HEK293T (cell line): ENCODE measurements around the gene IRF7.

ENCODE experiments used
- CTCF ChIA-PET: fragments of 350-600 bp; formaldehyde crosslinking; extraction: SDS; loops from one replicate; lab custom pipeline; 2021; ENCODE audit warnings: antibody characterized with exemption, inconsistent platforms; lab: Yijun Ruan, JAX
- POLR2A ChIA-PET: fragments of 350-600 bp; formaldehyde crosslinking; extraction: SDS; loops from one replicate; lab custom pipeline; 2020; ENCODE audit warnings: antibody characterized with exemption, inconsistent platforms; lab: Yijun Ruan, JAX
- DNase-seq: peaks from one replicate; pipeline ENCODE4 v3.0.0; 2012; ENCODE audit warnings: mixed read lengths; ENCODE audit errors: extremely low spot score
- ARNT ChIP-seq: fragments of 450-650 bp; IDR thresholded peaks from 2 replicates; pipeline ENCODE4 v1.6.1; 2017; ENCODE audit warnings: mild to moderate bottlenecking
- BHLHE40 ChIP-seq: fragments of 450-650 bp; IDR thresholded peaks from 2 replicates; pipeline ENCODE4 v1.6.1; 2016; ENCODE audit warnings: mild to moderate bottlenecking, moderate library complexity, borderline replicate concordance
- CTBP1 ChIP-seq: fragments of 450-650 bp; IDR thresholded peaks from 2 replicates; pipeline ENCODE4 v1.6.1; 2016; ENCODE audit warnings: borderline replicate concordance
- ELF4 ChIP-seq: fragments of 450-650 bp; IDR thresholded peaks from 2 replicates; pipeline ENCODE4 v1.6.1; 2017; ENCODE audit warnings: antibody characterized with exemption
- FOXA1 ChIP-seq: fragments of 450-650 bp; IDR thresholded peaks from 2 replicates; pipeline ENCODE4 v1.6.1; 2016; ENCODE audit warnings: mild to moderate bottlenecking
- FOXK2 ChIP-seq: fragments of 450-650 bp; IDR thresholded peaks from 2 replicates; pipeline ENCODE4 v1.6.1; 2016; ENCODE audit warnings: mild to moderate bottlenecking
- FOXM1 ChIP-seq: fragments of 450-650 bp; IDR thresholded peaks from 2 replicates; pipeline ENCODE4 v1.6.1; 2017; ENCODE audit warnings: mild to moderate bottlenecking, borderline replicate concordance
- HDGF ChIP-seq: fragments of 450-650 bp; IDR thresholded peaks from 2 replicates; pipeline ENCODE4 v1.6.1; 2017; ENCODE audit warnings: antibody characterized with exemption, borderline replicate concordance
- L3MBTL2 ChIP-seq: fragments of 450-650 bp; conservative IDR thresholded peaks from 2 replicates; pipeline ENCODE4 v1.6.1; 2016; ENCODE audit warnings: mild to moderate bottlenecking
- LEF1 ChIP-seq: fragments of 450-650 bp; IDR thresholded peaks from 2 replicates; pipeline ENCODE4 v1.6.1; 2017; ENCODE audit warnings: mild to moderate bottlenecking, borderline replicate concordance
- NFRKB ChIP-seq: fragments of 450-650 bp; IDR thresholded peaks from 2 replicates; pipeline ENCODE4 v1.6.1; 2016; ENCODE audit warnings: mild to moderate bottlenecking, moderate library complexity
- SP1 ChIP-seq: fragments of 450-650 bp; IDR thresholded peaks from 2 replicates; pipeline ENCODE4 v1.6.1; 2017
- SUZ12 ChIP-seq: fragments of 450-650 bp; IDR thresholded peaks from 2 replicates; pipeline ENCODE4 v1.6.1; 2016; ENCODE audit warnings: mild to moderate bottlenecking
- TARDBP ChIP-seq: fragments of 450-650 bp; IDR thresholded peaks from 2 replicates; pipeline ENCODE4 v1.6.1; 2016
- ZNF384 ChIP-seq: fragments of 450-650 bp; IDR thresholded peaks from 2 replicates; pipeline ENCODE4 v1.6.1; 2016
- TF ChIP-seq, protein P1 (sequence below): fragments of 450-650 bp; IDR thresholded peaks from 2 replicates; pipeline ENCODE4 v1.6.1; 2016

Gene IRF7

DNA sequence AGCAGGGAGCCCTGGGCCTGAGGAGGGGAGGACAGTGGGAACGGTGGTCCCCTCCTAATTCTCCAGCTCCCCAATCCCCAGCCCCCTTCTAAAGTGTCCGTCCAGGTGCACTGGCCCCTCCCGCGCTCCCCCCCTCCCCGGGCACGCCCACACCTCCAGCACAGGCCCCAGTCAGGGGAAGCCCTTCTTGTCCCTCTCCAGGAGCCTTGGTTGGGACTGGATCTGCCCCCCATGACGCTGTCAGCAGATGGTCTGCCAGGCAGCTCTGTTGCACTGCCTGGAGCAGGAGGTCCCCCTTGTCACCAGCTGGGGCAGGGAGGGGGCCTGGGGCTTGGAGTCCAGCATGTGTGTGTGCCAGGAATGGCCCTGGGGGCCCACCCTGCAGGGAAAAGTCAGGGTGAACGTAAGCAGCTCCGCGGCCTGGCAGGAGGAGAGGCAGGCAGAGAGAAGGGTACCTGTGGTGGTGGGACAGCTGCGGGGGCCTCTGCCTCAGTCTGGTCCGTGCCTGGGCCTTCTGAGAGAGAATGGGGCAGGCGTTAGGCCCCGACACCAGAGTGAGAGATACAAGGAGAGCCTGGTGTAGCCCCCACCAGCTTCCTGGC is 1.6 kb downstream of the IRF7 start:
- no peak for DNase-seq
- ChIA-PET CTCF (no interaction called here), POLR2A (interaction anchor here (0.7 to 1.0 kb wide), 2 partner anchors 38 to 79 kb away, joined by 3 to 4 read pairs; partner anchors contain the start of gene HRAS)

DNA sequence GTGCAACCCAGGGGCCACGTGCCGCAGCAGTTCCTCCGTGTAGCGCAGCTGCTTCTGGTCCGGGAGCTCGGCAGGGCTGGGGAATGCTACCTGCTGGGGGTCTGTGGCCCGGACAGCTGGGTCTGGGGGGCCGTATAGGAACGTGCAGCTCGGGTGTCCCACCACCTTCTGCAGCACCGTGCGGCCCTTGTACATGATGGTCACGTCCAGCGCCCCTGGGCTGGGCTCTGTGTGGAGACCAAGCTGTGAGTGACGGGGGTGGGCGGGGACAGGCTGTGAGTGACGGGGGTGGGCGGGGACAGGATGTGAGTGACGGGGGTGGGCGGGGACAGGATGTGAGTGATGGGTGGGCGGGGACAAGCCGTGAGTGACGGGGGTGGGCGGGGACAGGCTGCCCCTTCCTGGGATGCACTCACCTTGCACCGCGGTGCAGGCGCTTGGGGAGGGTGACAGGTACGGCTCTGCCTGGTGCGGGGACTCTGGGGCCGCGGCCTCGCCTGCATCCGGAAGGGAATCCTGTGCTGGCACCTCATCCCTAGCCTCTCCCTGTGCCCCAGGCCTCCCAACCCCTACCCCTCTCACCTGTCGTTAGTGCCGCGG is 2.3 kb downstream of the IRF7 start:
- ChIA-PET CTCF (no interaction called here), POLR2A (interaction anchor here (1.0 kb wide), 1 partner anchor 78 kb away, joined by 3 read pairs; the partner anchor contains the start of gene HRAS)
- DNase-seq = peak; percentile 38
- no peak for TF ChIP-seq L3MBTL2
- TF ChIP-seq, protein P1, sequence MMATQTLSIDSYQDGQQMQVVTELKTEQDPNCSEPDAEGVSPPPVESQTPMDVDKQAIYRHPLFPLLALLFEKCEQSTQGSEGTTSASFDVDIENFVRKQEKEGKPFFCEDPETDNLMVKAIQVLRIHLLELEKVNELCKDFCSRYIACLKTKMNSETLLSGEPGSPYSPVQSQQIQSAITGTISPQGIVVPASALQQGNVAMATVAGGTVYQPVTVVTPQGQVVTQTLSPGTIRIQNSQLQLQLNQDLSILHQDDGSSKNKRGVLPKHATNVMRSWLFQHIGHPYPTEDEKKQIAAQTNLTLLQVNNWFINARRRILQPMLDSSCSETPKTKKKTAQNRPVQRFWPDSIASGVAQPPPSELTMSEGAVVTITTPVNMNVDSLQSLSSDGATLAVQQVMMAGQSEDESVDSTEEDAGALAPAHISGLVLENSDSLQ = peak; percentile 53

More for the DNA sequence above, 1.6 kb downstream of the IRF7 start:
- TF ChIP-seq ZNF384 (no peak), NFRKB (no peak), ARNT (no peak), FOXA1 (no peak), LEF1 (no peak), HDGF (no peak), TARDBP (no peak), SP1 (no peak), FOXK2 (no peak), BHLHE40 (no peak), L3MBTL2 (no peak), SUZ12 (no peak), FOXM1 (no peak), CTBP1 (no peak), ELF4 (no peak)
- TF ChIP-seq, protein P1 = no peak

DNA sequence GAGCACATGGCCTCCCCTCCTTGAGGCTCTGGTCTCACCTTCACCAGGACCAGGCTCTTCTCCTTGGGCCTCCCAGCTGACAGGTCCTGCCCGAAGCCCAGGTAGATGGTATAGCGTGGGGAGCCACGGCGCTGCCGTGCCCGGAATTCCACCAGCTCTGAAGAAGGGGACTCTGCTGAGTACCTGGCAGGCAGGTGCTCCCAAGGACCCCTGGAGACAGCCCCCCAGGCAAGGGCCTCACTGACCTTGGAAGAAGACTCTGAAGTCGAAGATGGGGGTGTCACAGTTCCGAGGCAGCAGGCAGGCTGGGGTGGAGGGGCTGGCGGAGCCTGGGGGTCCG is 2.8 kb downstream of the IRF7 start:
- POLR2A ChIA-PET = no interaction called here
- CTCF ChIA-PET = no interaction called here
- DNase-seq = no peak
- TF ChIP-seq FOXK2 (no peak), ARNT (no peak), TARDBP (no peak), SUZ12 (no peak), HDGF (no peak), LEF1 (no peak), BHLHE40 (no peak), L3MBTL2 (no peak), FOXM1 (no peak), SP1 (no peak), NFRKB (no peak), FOXA1 (no peak), ZNF384 (no peak), CTBP1 (no peak), ELF4 (no peak)
- TF ChIP-seq, protein P1 = no peak

DNA sequence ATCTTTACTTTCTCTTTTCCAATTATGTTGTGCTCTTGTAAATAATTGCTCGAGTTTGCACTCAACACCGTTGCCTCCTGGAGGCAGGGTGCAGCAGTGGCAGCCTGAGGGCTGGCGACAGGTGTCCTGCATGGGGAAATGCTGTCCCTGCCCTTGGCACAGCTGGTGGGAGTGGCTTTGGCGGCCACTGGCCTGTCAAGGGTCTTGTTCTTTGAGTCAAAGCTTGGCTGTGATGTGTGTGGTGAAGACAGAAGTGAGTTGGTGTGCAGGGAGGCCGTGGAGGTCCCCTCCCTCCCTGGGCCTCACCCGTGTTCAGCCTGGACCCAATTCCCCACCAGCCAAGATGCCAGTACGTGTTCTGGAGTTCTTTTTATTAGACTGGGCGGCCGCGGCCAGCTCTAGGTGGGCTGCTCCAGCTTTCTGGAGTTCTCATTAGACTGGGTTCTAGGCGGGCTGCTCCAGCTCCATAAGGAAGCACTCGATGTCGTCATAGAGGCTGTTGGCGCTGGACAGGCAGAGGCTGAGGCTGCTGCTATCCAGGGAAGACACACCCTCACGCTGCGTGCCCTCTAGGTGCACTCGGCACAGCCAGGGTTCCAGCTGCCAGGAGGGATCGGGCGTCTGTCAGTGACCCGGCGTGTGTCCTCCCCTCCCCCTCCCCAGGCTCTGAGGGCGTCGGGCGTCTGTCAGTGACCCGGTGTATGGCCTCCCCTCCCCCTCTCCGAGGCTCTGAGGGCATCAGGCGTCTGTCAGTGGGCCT is 3.4 kb downstream of the IRF7 start:
- ChIA-PET CTCF (no interaction called here), POLR2A (no interaction called here)
- TF ChIP-seq FOXK2 (no peak), CTBP1 (no peak), FOXA1 (no peak), ARNT (no peak), SP1 (no peak), TARDBP (no peak), ZNF384 (no peak), BHLHE40 (no peak), ELF4 (no peak), L3MBTL2 (no peak), FOXM1 (no peak), HDGF (no peak), SUZ12 (no peak), NFRKB (no peak)
- TF ChIP-seq, protein P1 = no peak
- no peak for DNase-seq

DNA sequence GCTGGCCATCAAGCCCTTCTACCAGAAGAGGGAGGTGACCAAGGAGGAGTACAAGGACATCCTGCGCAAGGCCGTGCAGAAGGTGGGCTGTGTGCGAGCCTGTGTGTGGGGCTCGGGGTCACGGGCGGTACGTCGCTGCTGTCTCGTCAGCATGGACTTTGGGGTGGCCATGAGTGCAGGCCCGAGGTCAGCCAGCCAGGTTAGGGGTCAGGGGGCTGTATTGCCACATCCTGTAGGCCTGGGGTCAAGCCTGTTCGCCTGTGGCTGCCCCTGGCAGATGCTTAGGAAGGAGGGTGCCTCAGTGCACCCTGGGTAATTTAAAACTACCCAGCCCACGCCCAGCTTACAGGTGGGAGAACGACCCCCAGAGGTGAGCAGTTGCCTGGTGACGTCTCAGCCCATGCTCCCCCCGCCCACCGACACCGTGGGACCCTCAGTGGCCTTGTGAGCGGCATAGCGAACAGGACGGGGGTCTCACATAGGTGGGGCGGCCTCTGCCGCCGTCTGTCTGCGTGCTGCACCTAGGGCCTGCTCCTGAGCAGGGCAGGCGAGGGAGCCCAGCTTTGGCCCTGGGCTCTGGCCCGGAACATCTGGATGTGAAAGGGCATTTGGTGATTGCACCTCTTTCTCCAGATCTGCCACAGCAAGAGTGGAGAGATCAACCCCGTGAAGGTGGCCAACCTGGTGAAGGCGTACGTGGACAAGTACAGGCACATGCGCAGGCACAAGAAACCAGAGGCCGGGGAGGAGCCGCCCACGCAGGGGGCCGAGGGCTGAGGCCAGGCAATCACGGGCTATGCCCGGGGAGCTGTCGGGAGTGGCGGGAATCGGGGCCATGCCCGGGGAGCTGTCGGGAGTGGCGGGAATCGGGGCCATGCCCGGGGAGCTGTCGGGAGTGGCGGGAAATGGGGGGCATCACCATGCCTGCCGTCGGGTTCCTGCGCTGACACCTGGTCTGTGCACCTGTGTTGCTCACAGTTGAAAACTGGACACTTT is 4.5 kb downstream of the IRF7 start:
- CTCF ChIA-PET = no interaction called here
- no peak for DNase-seq
- POLR2A ChIA-PET = no interaction called here
- TF ChIP-seq CTBP1 (no peak), FOXM1 (no peak), HDGF (no peak), BHLHE40 (no peak), NFRKB (no peak)
- TF ChIP-seq, protein P1 = no peak
